Breast epithelium (tissue), 4 donors: Measurements from ENCODE around the gene SSR2. TPM values are rescaled to one million over a fixed set of nuclear protein-coding genes. Genes with fewer than 3 reads are reported as not detected.

Experiments used
- DNase-seq, 2 donors: peaks; one replicate each; pipeline ENCODE4 v3.0.0-alpha.2; 2019; ENCODE audit warnings: low spot score in 2 of 2
- H3K27ac ChIP-seq, 2 donors: fragments of 200-600 bp; sonication (generic) in 1 of 2; one replicate each; pipeline ENCODE4 v1.5.1; 2016 to 2019; ENCODE audit warnings: mild to moderate bottlenecking in 1 of 2
- H3K27me3 ChIP-seq, 2 donors: fragments of 200-600 bp; sonication (generic) in 1 of 2; one replicate each; pipeline versions ENCODE4 v1.5.1 to v1.6.0; 2017 to 2019; ENCODE audit warnings: control low read depth in 1 of 2, mild to moderate bottlenecking in 1 of 2
- H3K36me3 ChIP-seq: fragments of 200-600 bp; one replicate; pipeline ENCODE4 v1.5.1; 2019
- H3K4me1 ChIP-seq, 2 donors: fragments of 200-600 bp; sonication (generic); one replicate each; pipeline ENCODE4 v1.5.1; 2016 to 2019; ENCODE audit warnings: control low read depth in 1 of 2
- H3K4me3 ChIP-seq, 3 donors: fragments of 200-600 bp; sonication (generic); 1 replicate in 2 of 3; 2 replicates in 1 of 3; pipeline ENCODE4 v1.5.1; 2016 to 2019; ENCODE audit warnings: mild to moderate bottlenecking in 3 of 3, moderate library complexity in 2 of 3
- H3K9me3 ChIP-seq, 2 donors: fragments of 200-600 bp; sonication (generic) in 1 of 2; one replicate each; pipeline ENCODE4 v1.5.1; 2016 to 2019; ENCODE audit warnings: control low read depth in 1 of 2
- POLR2A ChIP-seq: fragments of 450-650 bp; IDR thresholded peaks from one replicate; pipeline ENCODE4 v1.6.1; 2016; ENCODE audit warnings: antibody characterized with exemption, mild to moderate bottlenecking, moderate library complexity
- POLR2AphosphoS5 ChIP-seq, 3 donors: sonication (generic); formaldehyde crosslinking; IDR thresholded peaks; one replicate each; pipeline ENCODE4 v1.6.1; 2017; ENCODE audit warnings: antibody characterized with exemption in 3 of 3
- intact Hi-C: fragments of 100-400 bp; cut with DNase I; formaldehyde crosslinking; loops from one replicate; pipeline ENCODE4 v1.15.1; 2023; ENCODE audit warnings: low total_unique reads
- total RNA-seq, 3 donors: library from RNA; depleted of rRNA; stranded (reverse); fragments of >200 nt; gene quantifications; one replicate each; pipeline ENCODE4 v1.1.0, GENCODE V29; 2016
- TF ChIP-seq, protein P1 (sequence below), 3 donors: fragments of 450-650 bp; IDR thresholded peaks; one replicate each; pipeline ENCODE4 v1.5.1; 2016 to 2017; ENCODE audit warnings: antibody characterized with exemption in 3 of 3, mild to moderate bottlenecking in 3 of 3, moderate library complexity in 3 of 3

Gene SSR2
- total RNA-seq, 3 donors from 2014 or later: 305 to 407 (median 370) TPM

DNA sequence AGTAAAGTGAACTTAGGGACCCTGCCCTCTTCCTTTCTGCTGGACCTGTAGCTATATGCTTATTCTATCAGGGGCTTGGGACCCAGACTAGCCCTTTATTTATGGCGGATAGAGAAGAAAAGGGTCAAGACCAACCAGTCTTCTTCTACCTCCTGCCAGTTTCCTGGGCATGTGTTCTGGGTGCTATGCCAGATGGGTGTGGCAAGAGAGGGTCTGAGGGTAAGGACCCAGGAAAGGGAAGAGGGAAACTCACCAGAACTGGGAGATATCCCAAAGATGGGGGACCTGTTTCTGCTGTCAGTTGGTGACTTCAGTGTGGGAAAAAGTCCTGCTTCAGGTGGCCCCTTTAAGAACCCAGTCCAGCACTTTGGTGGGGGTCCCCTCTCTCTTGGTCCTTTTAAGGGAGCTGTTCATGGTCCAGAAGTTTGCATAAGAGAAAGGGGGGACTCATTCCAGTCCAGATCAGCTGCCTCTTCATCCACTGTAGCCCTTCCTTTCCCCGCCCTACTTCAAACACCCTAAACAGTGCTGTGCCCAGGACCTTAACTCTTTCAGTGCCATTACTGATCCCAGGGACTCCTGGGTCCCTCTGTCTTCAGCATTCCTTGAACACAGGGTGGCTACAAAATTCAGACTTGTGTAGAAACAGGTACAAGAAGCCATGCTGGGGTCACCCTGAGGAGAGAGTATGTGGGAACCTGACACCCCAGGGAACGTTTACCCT, 18.4 kb downstream of the SSR2 start:
- peak overlapping the region in 1 of 2 donors; percentile 54 for H3K27ac ChIP-seq
- intact Hi-C loops: no loop called here

DNA sequence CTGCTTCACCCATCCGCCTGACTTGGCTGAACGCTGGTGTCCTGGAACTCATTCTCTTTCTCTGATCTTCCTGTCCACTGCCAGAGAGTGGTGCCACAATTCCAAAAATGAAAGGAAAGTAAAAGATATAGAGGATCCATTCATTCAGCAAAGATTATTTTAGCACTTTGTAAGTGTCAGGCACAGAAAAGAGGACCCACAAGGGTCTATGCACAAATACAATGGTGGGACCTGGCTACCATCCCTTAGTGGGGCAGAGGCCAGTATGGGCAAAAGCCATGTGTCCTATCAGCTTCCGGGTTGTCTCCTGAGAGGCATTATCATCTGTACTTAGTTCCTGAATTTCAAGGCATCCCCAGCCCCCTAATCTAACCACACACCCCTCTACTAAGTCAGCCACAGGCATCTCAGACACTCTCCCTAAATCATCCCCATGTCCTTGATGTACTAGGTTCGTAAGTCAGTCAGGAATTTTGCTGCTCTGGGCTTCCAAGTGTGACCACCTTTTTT, 19.0 kb downstream of the SSR2 start:
- H3K9me3 ChIP-seq: no peaks in the 10 kb centered on the region
- no peaks in the 10 kb centered on the region for H3K27me3 ChIP-seq
- peak overlapping the region in 1 of 3 donors; percentile 15 for H3K4me3 ChIP-seq
- intact Hi-C loops: no loop called here
- no peaks in the 10 kb centered on the region for H3K36me3 ChIP-seq
- peaks cover 0 to 5% of the 10 kb centered on the region in 2 donors for H3K4me1 ChIP-seq
- TF ChIP-seq POLR2AphosphoS5 (IDR thresholded peaks at IDR 0.05): no peak
- no peak for TF ChIP-seq POLR2A
- TF ChIP-seq, protein P1, sequence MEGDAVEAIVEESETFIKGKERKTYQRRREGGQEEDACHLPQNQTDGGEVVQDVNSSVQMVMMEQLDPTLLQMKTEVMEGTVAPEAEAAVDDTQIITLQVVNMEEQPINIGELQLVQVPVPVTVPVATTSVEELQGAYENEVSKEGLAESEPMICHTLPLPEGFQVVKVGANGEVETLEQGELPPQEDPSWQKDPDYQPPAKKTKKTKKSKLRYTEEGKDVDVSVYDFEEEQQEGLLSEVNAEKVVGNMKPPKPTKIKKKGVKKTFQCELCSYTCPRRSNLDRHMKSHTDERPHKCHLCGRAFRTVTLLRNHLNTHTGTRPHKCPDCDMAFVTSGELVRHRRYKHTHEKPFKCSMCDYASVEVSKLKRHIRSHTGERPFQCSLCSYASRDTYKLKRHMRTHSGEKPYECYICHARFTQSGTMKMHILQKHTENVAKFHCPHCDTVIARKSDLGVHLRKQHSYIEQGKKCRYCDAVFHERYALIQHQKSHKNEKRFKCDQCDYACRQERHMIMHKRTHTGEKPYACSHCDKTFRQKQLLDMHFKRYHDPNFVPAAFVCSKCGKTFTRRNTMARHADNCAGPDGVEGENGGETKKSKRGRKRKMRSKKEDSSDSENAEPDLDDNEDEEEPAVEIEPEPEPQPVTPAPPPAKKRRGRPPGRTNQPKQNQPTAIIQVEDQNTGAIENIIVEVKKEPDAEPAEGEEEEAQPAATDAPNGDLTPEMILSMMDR (IDR thresholded peaks at IDR 0.05): no peak
- H3K27ac ChIP-seq: peak overlapping the region; percentile 54 to 72
- no peak for DNase-seq

More for the DNA sequence above, 18.4 kb downstream of the SSR2 start:
- TF ChIP-seq, protein P1 (IDR thresholded peaks at IDR 0.05): no peak
- TF ChIP-seq POLR2AphosphoS5 (IDR thresholded peaks at IDR 0.05) (no peak), POLR2A (no peak)
- no peaks in the 10 kb centered on the region for H3K36me3 ChIP-seq
- H3K4me3 ChIP-seq: no peak overlapping the region
- peaks cover 0 to 5% of the 10 kb centered on the region in 2 donors for H3K4me1 ChIP-seq
- no peaks in the 10 kb centered on the region for H3K27me3 ChIP-seq
- DNase-seq: no peak
- H3K9me3 ChIP-seq: no peaks in the 10 kb centered on the region

DNA sequence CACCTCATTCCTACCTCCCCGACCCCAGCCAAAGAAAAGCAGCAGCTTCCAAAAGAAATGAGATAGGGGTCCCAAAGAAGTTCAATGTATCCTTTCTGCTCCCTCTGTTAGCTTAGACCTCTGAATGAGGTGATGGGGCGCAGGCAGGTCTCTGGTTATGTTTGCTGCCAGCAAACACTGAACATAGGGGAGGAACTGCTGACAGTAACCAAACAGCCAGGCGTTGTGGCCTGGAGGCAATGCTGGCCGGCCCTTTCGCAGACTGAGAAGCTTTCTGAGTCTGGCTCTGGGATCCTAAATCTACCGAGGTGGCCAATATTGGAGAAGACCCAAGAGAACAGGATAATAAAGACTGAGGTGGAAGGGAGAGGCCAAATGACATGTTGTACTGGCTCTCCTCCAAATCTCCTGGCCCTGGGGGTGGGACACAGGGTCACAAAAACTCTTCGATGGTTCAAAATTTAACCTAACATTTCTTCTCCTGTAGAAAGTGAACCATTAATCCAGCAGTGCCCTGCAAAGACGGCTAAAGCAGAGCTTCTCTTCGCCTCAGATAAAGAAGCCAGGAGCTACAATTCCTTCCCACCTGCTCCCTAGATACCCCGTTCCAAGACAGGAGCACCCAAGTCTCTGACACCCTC, 19.6 kb downstream of the SSR2 start:
- Histone ChIP-seq H3K9me3 (no peaks in the 10 kb centered on the region), H3K27me3 (no peaks in the 10 kb centered on the region), H3K36me3 (no peaks in the 10 kb centered on the region), H3K4me1 (peaks cover 0 to 5% of the 10 kb centered on the region in 2 donors), H3K27ac (peak overlapping the region; percentile 54 to 72), H3K4me3 (peak overlapping the region in 1 of 3 donors; percentile 15)
- TF ChIP-seq, protein P1 (IDR thresholded peaks at IDR 0.05): no peak
- TF ChIP-seq POLR2A (no peak), POLR2AphosphoS5 (IDR thresholded peaks at IDR 0.05) (no peak)
- intact Hi-C loops: no loop called here
- DNase-seq: peak in 1 of 2 donors; percentile 78

DNA sequence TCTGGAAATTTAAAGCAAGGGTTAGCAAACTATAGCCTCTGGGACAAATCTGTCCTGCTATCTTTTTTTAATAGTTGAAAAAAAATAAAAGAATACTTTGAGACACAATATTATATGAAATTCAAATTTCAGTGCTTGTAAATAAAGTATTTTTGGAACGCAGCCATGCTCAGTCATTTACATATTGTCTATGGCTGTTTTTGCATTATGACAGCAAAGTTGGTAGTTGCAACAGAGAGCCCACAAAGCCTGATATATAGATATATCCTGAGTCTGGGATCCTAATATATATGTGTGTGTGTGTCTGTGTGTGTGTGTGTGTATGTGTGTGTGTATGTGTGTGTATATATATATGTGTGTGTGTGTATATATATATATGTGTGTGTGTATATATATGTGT, 20.8 kb downstream of the SSR2 start:
- no peaks in the 10 kb centered on the region for H3K36me3 ChIP-seq
- H3K4me1 ChIP-seq: peaks cover 0 to 5% of the 10 kb centered on the region in 2 donors
- H3K27ac ChIP-seq: no peak overlapping the region
- no peaks in the 10 kb centered on the region for H3K9me3 ChIP-seq
- intact Hi-C loops: no loop called here
- DNase-seq: no peak
- TF ChIP-seq POLR2AphosphoS5 (IDR thresholded peaks at IDR 0.05) (no peak), POLR2A (no peak)
- TF ChIP-seq, protein P1 (IDR thresholded peaks at IDR 0.05): no peak
- no peak overlapping the region for H3K4me3 ChIP-seq
- H3K27me3 ChIP-seq: no peaks in the 10 kb centered on the region

DNA sequence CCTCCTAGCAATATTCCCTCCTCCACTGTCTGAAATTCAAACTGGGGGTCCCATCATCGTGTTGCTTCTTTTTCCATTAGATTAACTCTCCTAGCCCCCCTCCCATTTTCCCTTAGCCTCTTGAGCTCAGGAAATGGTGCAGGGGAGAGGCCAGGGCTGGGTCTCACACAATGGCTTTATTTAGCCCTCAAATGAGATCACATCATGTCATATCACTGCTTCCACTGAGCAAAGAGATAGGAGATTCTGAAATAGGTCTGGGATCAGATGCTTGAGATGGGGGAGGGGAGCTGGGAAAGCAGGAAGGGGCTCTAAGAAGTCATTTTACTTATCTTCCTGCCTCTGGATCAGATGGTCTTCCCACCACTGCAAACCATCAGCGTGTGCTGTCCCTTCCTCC, 24.6 kb downstream of the SSR2 start:
- Histone ChIP-seq H3K9me3 (no peaks in the 10 kb centered on the region), H3K36me3 (no peaks in the 10 kb centered on the region), H3K4me1 (peaks cover 0 to 4% of the 10 kb centered on the region in 2 donors), H3K4me3 (no peak overlapping the region), H3K27me3 (no peaks in the 10 kb centered on the region), H3K27ac (no peak overlapping the region)
- intact Hi-C loops: no loop called here
- no peak for DNase-seq
- no peak for TF ChIP-seq POLR2A
- no peak for TF ChIP-seq POLR2AphosphoS5 (IDR thresholded peaks at IDR 0.05)
- TF ChIP-seq, protein P1 (IDR thresholded peaks at IDR 0.05): no peak
